CD4-positive, alpha-beta T cell treated with Interleukin-4 for 4 hours (primary cell): ENCODE measurements around the gene SH3RF3.

Experiments
- DNase-seq: peaks from one replicate; pipeline ENCODE4 v3.0.0-alpha.2; 2020

The SH3RF3 gene

GRCh38 chr2:109295070-109295780, 166.2 kb downstream of the SH3RF3 start:
- DNase-seq: no peak

DNA sequence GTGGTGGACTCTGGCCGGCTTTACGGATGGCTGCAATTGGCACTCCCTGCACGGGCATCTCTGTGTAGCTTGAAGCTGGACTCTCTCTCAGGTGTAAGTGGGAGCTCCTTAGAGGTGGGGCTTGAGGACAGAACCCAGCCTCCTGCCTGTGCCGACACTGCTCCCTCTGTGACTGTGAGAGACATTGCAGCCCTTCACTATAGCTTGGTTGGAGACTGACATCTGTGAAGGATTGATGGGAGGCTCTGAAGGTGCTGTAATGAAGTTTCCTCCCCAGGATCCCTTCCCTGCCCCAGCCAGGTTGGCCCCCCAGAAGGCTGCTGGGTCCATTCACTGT, 166.7 kb downstream of the SH3RF3 start:
- DNase-seq: no peak

DNA sequence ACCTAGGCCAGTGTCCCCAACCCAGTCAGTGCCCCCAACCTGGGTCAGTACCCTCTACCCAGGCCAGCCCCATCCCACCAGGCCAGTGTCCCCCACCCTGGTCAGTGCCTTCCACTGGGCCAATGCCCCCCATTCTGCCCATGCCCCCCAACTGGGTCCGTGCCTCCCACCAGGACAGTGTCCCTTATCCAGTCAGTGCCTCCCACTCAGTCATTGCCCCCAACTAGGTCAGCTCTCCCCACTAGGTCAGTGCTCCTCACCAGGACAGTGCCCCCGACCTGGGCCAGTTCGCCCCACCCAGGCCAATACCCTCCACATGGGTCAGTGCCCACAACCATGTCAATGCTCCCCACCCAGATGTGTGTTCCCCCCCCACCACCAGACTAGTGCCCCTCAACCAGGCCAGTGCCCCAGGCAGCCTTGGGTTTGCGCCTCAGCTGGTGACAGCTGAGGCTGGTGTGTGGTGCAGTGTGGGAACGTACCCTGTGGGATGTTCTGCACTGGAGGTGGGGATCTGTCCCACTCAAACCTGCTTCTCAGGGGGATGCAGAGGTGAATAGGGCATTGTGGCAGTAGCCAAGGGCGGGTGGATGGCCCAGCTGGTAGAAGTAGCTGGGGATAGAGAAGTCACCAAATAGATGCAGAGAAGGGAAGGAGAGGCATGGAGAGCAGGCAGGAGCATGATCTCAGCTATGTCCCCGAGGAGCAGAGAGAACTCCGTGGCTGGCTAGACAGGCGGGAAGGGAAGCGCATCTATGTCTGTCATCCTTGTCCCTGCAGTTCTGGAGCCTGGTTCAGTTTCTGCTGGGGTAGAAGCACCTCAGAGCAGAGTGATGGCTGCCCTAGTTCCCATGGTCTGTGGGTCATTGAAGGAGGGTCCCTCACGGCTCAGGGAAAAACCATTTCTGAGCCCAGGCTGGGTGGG, 168.8 kb downstream of the SH3RF3 start:
- no peak for DNase-seq

GRCh38 chr2:109298851-109299250, 169.8 kb downstream of the SH3RF3 start:
- DNase-seq: no peak

GRCh38 chr2:109299536-109299935, 170.5 kb downstream of the SH3RF3 start:
- DNase-seq: no peak

- DNase-seq: no peak
These were observed 171.6 kb downstream of the SH3RF3 start for GRCh38 chr2:109300582-109300981.

DNA sequence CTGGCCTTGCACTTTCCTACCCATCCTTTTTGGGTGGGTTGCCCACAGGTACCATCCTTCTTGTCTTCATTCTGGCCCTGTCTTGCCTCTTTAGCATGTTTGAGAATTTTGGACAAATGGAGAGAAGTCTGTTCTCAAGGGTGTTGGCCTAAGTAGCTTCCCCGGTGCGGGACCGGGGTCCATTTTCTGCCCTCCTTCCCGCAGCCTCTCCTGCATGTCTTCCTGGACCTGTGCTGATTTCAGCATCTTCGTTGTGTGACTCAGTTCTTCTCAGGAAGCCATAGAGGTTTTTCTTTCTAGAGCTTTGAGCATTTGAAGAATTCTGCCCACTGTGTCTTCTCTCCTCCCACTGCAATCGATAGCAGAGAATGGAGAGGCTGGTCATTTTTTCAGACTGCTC, 172.7 kb downstream of the SH3RF3 start:
- DNase-seq: no peak

DNA sequence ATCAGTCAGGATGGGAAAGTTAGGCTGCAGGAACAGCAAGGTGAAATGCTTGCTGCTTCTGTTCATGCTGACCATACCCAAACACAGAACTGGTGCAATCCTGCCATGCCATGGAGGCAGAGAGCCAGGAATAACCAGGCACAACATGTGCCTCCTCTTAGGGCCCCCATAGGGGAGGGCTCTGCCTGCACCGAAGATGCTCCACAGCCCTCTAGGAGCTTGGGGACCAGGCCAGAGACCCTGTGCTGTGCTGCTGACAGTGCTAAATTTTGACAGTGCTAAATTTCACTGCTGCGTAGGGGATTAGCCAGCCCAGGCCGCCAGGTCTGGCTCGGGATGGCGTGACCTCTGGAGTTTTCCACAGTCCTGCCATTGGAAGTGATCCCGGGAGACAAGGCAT, 173.3 kb downstream of the SH3RF3 start:
- DNase-seq: no peak

- no peak for DNase-seq
These were observed 175.2 kb downstream of the SH3RF3 start for GRCh38 chr2:109304242-109304641.

DNA sequence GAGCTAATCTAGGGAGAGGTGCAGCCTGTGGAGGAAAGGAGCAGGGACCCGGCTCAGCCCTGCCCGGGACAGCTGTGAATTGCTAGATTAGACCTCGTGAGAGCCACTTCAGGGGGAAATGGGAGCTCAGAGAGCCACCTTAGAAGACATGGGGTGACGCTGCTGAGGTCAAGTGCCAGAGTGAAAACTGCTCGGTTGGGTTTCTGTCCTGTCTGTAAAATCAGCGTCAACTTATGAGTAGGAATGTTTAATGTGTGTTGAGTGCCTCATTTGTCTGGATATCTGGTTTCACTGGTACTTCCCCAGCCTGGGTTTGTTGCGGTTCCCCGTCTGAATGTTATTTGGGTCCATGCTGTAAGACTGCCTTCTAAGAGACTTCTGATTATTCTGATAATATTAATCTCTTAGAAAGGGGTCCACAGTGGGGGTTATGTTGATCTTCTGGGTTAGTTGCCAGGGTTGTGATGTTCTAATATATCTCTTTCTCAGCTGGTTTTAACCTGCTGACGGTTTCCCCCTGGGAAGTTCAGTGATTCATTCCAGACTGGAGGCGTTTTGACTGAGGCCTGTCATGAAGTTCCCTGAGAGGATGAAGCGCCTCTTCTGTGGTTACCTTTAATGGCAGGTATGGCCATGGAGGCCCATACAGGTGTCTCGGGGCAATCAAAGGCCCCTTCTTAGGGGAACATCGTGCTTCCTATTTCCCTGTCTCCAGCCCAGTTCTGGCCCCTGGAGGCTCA, 175.9 kb downstream of the SH3RF3 start:
- no peak for DNase-seq

DNA sequence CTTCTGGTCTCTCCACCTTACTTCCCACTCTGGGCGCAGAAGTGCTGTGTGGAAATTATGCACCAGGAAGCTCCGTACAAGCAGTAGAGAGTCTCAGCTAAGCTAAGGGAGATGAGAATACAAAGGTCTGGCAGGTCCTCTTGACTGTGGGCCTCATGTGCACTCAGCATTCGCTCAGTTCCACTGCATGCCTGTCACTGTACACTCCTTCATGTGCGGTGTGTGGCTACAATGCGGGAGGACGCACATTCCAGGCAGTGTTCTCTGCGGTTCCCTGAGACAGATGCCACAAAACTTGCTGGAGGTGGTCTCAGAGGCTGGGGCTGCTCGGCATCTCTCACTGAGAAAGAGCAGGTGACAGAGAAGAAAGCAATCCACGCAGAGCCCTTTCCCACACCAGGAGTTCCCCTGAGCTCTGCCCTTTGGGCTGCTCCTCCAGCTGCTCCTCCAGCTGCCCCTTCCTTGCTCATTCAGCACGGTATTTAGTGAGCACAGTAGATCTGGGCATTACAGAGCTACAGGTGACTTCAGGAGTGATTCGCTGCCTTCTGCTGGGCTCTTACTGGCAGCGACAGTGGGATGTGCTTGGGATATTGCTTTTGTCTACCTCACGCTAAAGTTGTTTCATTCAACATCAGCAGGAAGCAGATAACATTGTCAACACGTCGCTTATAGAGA, 176.6 kb downstream of the SH3RF3 start:
- no peak for DNase-seq

- DNase-seq: no peak
These were observed 177.2 kb downstream of the SH3RF3 start for GRCh38 chr2:109306190-109306589.

DNA sequence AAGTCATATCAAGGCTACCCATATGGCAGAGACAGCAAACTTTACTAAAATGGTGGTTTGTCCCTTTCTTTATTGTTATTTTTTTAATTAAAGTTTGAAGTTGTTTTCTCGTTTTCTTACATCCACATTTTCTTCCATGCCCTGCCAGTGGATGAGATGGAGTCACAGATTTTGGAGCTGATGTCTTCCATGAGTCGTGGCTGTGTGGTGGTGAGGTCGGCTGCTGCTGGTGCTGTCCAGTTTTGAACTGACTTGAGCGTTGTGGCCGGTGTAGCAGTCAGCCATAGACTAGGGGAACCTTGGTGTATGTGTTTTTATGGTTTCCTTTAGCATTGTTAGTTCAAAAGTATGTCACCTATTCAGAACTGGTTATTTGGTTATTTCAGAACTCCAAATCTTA, 182.8 kb downstream of the SH3RF3 start:
- no peak for DNase-seq

GRCh38 chr2:109312902-109313301, 183.9 kb downstream of the SH3RF3 start:
- DNase-seq: no peak

- no peak for DNase-seq
These were observed 184.3 kb downstream of the SH3RF3 start for GRCh38 chr2:109313343-109313742.

DNA sequence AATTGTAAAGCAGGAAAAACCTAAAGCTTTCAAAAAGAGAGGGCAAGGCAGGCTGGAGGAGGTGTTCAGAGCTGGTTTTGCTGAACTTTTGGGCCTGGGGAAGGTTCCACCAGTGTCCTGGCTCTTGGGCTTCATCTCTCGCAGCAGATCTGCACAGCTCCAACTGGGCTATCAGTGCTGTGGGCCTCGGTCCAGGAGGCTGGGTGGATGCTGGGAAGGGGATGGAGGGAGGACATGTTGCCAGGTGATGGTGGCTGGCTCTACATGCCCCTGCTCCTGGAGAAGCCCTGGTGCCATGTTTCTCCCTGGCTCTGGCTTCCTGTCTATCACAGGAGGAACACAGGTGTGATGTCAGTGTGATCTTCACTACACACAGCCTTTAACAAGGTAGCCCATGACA, 187.1 kb downstream of the SH3RF3 start:
- no peak for DNase-seq

- no peak for DNase-seq
These were observed 188.6 kb downstream of the SH3RF3 start for GRCh38 chr2:109317471-109318095.

DNA sequence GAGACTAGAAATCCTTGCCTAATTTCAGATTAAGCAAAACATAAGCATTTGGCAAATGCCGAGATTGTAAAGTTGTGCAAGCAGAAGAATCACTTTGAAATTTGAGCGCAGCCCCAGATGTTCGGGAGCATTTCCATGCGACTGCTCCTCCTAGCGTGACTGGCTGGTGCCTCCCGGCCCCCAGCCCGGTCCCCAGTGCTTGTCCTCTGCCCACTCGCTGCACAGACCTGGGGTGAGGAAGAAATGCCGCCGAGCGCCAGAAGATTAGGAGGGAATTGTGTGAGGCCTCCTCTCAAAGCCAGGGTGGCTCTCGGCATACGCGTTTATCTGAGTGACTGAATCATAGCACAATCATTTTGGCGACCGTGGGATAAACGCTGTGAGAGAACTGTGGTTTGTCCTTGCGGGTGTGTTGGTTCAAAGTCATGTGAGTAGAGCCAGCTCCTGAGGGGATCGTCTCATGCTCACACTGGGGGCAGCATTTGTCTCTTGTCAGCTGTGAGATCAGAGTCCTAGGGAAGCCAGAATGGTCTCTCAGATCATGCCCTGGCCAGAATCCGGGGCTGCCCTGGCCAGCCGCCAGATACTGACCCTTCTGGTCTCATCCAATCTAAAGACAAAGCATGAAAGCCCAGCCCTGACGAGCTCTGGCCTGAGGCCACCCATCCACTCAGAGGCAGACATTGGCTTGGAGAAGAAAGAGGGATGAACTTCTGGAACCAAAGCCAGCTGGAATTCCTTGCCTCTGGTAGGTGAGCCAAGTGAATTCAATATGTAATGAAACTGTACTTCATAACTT, 189.3 kb downstream of the SH3RF3 start:
- DNase-seq: no peak

DNA sequence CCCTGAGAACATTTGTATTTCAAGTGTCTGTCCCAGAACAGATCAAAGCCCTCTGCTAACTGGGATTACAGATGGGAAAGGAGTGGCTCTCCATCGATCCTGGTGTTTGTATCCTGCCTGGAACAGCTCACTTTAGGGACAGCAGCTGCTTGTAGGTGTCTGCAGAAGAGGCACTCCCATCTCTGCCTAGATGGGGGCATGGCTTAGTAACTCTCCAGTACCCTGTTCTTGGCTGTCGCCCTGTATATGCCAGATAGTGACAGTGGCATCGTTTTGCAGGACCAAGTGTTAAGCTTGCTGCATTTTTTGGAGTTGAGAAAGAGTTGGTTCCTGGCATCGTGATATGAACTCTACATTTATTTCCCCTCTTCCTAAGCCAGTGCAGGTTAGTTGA, 189.9 kb downstream of the SH3RF3 start:
- no peak for DNase-seq

DNA sequence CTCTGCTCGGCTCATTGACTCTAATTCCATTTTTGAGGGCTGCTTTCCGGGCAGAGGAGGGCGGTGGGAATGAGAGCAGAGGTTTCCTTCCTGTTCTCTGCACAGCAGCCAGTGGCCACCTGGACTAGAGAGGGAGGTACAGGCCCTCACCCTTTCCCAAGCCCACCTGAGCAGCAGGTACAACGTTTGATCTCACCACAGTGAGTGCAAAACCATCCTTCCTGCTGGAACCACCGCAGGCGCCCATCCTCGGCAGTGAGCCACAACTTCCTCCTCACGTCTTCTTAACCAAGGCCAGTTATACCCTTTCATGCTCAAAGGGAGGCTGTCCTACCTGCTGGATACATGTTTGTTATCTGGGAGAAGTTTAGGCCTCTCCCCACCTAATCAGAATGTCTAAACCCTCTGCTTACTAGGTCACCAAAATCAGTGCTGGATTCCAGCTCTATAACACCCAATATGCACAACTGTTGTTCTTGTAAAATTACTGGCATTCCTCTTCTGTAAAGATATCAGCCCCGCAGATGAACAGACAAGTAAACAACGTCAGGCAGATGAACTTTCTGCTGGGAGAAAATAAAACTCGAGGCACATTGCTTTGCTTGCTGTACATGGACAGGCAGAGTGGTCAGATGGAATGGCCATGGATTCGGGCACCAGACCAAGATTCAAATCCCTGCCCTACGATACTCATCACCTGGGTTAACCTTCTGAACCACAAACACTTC, 191.4 kb downstream of the SH3RF3 start:
- DNase-seq: no peak

- no peak for DNase-seq
These were observed 192.6 kb downstream of the SH3RF3 start for GRCh38 chr2:109321570-109321969.
